Stimulated activated CD8-positive, alpha-beta memory T cell treated with anti-CD3 and anti-CD28 coated beads, Interleukin-4, amount 100 ng/mL, for 48 hours (primary cell): ENCODE measurements around the gene PALD1.
A peak's percentile ranks its signal among the peaks of the same experiment; 100 is the strongest.

ENCODE experiments used
- DNase-seq: peaks from one replicate; pipeline ENCODE4 v3.0.0-alpha.2; 2020

PALD1 gene

DNA sequence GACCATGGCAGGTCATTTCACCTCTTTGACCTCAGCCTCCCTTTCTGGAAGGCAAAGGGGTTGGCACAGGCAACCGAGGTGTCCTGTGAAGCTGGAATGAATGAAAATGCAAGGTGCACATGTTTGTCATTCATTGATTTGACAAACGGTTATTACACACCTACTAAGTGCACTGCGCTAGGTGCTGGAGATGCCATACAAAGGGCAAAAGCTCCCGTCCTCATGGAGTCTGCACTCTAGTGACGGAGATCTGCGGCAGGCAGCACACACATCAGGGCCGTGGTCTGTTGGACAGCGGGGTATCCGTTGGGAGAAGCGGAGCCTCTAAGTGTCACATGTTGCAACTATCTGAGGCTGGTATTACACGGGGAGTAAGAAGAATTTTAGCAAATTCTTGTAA lies 79.7 kb downstream of the PALD1 start:
- DNase-seq: no peak

DNA sequence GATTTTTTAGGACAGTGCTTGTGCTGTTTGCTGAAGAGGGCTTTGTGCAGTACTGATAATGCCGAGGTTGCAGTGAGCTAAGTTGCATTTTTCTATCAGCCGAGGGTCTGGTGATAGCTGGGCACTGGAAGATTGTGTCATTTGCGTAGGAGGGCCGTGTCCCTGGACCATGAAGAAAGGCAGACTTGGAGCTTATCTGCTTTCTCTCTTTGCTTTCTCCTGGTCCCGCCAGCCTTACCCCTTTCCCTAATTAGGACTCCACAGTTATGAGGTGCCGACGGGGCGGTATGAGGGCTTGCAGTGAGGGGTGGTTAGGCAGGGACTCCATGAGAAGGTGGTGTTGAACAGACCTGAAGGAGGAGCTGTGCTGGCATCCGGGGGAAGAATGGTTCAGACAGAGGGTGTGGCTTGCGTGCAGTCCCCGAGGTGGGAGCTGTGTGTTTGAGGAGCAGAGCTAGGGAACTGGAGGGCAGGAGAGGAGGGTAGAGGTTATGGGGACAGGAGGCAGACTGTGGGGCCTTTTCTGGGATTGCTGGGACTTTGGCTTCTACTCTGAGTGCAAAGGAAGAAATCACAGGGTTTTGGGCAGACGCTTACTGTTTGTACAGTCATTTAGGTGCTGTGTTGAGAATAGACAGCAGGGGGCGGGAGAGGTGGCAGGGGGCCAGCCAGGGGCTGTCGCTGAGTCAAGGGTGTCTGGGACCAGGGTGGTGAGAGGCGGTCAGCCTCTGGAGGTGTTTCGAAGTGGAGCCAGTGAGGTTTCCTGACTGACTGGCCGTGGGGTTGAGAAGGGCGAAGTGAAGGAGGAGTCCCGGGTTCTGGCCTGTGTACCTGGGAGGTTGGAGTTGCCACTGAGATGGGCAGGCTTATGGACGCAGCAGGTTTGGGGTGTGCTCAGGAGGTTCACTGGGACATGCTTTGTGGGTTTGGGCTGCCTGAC lies 80.6 kb downstream of the PALD1 start:
- peak; percentile 89 for DNase-seq

DNA sequence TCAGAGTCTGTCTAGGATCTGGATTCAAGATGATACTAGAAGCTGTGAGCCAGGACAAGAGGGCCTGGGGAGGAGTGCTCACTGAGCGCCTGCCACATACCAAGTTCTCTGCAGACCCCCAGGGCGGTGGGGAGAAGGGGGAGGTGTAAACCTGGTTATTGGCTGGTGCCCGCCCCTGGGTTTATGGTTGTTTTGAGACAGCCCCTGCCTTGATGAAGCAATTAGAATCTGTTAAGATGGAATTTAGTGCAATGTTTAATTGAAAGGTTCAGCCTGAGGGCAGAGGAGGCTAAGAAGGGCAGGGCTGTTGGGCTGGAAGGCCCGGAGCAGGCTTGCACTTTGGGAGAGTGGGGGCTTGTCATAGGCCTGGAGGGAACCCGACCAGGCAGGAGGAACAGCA lies 81.3 kb downstream of the PALD1 start:
- DNase-seq: no peak

DNA sequence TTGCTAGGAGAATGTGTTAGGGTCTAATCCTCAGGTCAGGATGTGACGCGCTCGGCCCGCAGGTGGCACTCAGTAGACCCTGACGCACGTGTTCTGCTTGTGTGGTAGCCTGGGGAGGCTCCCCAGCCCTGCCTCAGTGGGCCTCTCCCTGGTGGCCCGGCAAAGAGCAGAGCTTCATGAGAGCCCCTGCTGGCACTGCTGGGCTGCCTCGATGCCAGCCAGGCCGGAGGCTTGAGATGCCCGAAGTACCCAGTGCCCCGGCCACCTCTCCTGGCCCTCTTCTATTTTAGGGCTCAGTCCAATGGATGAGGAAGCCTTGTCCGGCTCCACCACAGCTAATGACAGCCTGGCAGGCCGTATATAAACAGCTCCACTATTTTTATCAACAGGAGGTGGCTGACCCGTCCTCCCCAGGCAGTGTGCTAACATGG lies 82.0 kb downstream of the PALD1 start:
- DNase-seq: no peak

DNA sequence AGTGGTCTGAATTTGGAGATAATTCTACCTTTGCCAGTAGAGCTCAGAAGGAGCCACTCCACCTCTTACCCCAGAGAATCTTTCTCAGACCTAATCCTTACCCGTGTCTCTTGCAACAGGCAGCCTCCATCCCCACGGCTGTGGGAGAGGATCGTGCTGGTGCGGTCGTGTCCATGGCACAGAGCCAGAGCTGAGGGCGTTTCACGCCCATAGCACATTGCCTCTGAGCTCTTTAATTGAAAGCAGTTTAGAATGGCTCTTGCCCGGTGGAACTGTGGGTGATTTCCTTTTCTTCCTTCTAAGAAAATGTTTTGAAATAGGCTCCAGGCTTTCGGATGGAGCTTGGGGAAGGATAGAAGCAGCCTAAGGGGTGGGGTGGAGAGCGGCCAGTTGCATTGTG lies 82.5 kb downstream of the PALD1 start:
- DNase-seq: no peak

DNA sequence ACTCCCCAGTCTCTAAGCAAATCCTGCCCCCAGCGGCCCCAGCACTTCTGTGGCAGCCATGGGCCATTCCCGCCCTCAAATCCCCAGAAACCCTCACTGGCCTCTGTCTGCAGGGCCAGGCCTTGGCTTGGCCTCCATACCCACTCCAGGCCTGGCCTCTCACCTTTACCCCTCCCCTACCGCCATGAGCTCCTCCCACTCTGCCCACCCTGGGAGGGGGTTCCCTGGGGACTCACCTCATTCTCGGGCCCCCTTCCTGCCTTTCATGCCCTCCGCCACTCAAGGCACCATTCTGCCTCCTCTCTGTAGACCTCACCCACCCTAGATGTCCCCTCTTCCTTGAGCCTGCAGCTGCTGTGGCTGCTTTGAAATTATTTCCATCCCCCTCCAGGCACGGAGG lies 83.0 kb downstream of the PALD1 start:
- no peak for DNase-seq

DNA sequence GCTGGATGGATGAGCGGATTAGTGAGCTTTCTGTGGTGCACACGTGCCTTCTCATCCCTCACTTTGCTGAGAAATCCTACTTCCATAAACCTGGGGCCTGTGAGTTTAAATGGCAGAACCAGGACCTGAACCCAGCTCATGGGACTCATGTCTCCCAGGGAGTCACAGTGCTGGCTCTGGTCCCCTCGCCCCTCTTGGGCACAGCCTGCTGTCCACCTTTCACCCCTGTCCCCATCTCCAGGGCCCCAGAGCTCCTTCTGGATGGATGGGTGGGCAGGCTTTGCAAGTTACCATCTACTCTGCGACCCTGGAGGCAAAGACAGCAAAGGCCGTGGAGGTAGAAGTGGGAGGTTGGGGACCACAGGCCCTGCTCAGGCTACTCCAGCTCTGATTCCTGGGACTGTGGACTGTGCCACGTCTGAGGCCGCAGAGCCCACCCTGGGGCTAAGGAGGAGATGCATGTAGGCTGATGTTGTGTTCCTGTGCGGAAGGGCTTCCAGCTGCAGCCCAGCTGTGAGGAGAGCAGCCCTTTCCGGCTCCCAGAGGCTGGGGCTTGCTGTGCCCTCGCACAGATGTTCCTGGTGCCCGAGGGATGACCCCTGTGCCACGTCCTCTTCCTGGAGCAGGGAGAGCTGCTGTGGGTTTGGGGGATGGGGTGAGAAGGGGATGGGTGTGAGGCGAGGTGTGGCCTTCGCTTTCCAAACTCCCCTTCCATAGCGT lies 83.6 kb downstream of the PALD1 start:
- DNase-seq: no peak

DNA sequence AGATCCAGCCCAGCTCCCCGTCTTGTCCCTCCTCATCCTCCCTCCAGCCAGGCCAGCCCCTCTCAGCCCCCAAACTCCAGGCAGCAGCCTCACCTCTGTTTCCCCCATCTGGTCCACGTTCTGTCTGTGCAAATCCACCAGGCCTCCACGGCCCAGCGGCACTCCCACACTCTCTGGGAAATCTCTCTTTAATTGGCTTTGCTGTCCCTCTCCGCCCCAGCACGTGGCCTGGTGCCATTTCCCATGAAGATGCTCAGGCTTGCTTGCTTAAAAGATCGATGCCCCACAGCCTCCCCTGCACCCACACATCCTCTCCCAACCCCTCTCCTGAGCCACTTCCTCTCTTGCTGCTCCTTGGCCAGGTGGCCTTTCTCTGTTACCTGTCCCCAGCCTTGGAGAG lies 84.7 kb downstream of the PALD1 start:
- DNase-seq: no peak

DNA sequence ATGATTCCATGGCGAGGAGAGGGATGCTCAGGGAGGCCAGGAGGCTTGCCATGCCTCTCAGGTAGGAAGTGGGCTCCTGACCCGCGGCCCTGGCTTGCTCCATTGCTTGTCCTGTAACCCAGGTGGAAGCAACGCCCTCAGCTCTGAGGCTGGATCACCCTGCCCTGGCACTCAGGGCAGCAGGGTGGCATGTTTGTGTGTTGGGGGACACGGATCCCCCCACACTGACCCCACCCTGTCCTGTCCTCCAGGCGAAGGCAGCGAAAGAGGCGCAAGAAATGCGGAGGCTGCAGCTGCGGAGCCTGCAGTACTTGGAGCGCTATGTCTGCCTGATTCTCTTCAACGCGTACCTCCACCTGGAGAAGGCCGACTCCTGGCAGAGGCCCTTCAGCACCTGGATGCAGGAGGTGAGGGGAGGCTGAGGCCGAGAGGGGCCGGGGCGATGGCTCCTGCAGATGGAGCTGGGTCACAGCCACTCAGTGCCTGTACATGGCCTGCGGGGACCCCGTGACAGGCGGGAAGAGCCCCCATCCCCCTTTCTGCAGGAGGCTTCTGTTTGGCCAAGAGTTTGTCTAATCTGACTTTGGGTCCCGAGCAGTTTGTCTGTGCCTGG lies 85.7 kb downstream of the PALD1 start:
- DNase-seq: no peak

DNA sequence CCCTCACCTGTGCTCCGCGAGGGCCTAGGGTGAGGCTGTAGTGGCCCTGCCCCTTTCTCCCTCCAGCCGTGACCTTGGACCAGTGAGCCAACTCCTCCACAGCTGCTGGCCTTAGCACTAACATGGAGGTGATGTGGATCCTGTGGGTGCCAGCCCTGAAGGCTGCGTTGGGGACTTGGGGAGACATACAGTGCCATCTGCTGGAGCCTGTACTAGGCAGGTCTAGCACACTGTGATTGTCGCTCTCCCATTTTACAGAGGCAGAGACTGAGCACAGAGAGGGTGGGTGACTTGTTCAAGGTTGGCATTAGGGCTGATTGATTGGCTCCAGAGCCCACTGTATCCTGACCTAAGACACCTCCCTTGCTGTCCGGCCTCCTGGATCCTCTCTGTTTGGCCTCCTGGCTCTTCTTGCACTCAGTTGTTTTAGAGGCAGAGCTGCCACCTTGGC lies 86.4 kb downstream of the PALD1 start:
- no peak for DNase-seq

DNA sequence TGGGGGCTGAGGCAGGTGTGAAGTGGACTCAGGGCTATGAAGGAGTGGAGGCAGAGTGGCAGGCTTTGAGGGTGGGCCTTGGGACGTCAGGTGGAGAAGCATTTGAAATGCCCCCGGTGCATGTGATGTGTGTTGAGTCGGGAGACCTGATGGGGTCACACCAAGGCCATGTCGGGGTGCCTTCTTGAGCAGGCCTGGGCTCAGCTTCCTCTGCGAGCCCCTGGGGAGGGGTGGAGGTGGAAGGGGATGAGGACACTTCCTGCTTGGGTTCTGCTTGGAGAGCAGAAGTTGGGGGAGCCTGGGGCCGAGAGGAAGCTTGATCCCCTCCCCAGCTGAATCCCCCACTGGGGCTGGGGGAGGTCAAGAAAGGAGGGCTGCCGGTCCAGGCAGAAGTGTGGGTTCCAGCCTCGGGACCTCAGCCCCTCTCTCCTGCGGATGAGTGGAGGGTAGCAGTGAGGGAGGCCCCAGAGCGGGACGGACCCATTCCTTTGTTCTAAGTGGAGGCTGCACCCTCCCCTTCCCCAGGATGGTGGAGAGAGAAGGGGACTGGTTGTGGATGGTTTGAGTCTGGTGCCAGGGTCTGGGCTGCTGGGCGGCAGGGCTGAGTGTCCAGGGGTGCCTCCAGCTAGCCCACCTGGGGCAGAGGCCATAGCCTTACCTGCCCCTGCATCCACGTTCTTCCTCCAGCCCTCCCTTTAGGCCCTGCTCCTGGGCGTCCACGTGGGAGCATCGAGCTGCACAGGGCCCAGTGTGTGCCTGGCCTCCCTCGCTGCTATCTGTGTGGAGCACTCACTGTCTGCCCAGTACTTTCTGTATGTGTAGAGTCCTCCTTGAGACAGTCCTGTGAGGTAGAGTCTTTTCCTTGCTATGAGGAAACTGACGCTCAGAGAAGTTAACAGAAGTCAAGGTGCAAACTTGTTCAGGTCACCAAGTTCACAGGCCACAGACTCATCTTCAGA lies 87.3 kb downstream of the PALD1 start:
- DNase-seq: no peak

DNA sequence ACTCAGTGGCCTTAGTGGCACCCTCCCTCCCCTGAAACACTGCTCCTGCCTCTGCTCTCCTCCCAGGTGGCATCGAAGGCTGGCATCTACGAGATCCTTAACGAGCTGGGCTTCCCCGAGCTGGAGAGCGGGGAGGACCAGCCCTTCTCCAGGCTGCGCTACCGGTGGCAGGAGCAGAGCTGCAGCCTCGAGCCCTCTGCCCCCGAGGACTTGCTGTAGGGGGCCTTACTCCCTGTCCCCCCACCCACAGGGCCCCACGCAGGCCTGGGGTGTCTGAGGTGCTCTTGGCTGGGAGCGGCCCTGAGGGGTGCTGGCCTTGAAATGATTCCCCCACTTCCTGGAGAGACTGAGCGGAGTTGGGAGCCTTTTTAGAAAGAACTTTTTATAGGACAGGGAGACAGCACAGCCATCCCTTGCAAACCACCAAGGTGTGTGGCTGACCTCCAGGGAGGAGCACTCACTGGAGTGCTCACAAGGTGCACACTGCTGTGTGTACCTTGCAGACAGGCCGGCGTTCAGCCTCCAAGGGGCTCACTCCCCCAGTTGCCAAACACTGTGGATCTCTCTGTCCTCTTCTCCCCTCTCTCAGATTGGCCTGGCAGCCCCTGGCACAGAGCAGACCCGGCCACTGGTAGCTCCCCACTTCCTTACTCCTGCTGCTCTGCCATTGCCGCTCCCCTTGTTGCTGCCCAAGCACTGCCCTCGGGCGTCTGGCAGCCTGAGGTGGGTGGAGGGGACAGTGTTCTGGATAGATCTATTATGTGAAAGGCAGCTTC lies 88.1 kb downstream of the PALD1 start:
- no peak for DNase-seq

DNA sequence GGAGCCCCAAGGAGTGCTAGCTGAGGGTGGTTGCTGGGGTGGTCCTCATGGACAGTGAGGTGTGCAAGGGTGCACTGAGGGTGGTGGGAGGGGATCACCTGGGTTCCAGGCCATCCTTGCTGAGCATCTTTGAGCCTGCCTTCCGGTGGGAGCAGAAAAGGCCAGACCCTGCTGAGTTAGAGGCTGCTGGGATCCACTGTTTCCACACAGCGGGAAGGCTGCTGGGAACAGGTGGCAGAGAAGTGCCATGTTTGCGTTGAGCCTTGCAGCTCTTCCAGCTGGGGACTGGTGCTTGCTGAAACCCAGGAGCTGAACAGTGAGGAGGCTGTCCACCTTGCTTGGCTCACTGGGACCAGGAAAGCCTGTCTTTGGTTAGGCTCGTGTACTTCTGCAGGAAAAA lies 89.0 kb downstream of the PALD1 start:
- DNase-seq: no peak

DNA sequence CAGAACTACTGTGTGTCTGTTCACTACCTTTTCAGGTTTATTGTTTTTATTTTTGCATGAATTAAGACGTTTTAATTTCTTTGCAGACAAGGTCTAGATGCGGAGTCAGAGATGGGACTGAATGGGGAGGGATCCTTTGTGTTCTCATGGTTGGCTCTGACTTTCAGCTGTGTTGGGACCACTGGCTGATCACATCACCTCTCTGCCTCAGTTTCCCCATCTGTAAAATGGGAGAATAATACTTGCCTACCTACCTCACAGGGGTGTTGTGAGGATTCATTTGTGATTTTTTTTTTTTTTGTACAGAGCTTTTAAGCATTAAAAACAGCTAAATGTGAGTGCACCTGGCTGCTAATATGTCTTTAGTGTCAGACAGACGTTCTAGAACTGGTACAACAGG lies 89.5 kb downstream of the PALD1 start:
- DNase-seq: no peak

DNA sequence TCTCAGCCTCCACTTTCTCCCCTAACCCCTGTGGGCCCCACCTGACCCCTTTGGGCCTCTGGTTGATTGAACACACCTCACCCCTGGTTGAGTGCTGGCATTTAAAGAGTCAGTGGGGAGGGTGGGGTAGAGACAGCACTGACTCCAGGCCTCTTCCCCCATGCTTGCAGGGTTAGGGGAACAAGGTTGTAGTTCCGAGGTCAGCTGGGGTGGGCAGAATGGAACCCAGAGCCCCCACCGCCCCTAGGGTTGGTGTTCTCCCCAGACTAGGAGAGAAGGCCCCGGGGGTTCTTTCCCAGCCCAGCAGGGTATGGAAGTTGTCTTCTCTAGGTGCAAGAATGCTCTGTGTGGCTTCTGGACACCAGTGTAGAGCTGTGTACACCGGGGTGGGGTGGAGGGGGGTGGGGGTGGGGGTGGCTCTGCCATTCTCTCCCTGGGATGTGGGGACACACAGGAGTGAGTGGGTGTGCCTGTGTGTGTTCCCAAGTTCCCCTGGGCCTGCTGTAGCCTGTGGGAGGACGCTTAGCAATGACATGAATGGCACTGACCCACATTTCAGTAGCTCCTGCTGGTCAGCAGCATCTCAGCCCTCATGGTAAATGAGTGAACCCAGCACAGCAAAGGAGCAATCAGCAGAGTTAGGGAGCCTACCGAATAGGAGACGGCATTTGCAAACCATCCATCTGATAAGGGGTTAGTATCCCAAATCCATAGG lies 90.4 kb downstream of the PALD1 start:
- no peak for DNase-seq

DNA sequence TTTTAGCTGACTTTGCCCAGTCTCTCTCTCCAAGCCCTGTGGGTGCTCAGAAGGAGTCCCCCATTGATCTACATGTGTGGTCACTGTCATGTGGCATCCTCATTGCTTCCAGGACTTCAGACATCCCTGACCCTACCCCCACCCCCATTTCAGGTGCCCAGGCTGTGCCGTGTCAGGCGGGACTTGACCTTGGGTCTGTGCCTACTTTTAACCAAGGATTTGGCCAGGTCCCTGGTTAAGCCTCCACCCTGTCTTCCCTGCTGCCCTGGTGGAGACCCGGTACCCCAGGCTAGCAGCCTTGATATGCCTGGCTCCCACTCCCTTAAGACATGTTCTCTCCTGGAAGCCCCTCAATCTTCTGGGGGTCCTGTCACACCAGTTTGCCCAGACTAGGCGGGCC lies 92.7 kb downstream of the PALD1 start:
- DNase-seq: no peak

DNA sequence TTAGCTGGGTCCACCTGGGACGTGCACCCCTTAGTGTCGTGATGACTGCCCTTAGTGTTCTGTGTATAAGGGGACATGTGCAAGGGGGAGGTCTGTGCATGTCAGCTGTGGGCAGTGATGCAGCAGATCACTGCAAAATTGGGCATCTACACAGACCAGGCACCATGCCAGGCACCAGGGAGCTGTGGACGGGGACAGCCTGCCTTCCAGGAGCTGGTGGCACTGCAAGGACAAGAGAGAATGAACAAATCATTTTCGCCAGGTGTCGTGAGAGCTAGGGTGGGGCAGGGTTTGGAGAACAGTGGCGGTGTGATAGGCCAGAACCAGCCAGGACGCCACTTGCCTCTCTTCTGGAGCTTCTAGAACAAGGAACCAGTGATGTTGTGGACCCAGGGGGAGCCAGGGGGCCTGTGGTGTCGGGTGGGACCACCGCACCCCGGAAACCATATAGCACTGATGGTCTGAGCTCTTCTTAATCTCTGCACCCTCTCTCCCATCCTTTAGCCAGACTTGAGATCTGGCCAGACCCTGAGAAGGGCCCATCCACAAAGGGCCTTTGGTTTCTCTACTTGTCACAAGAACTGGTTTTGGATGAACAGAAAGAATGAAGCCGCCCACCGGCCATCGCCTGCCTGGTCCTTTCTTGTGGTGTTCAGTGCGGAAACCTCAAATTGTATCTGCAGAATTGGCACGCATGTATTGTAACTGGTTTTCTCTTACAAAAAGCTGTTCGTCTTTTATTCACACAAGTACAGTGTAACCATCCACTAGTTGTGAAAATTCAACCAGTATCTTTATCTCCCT lies 93.3 kb downstream of the PALD1 start:
- DNase-seq: no peak

DNA sequence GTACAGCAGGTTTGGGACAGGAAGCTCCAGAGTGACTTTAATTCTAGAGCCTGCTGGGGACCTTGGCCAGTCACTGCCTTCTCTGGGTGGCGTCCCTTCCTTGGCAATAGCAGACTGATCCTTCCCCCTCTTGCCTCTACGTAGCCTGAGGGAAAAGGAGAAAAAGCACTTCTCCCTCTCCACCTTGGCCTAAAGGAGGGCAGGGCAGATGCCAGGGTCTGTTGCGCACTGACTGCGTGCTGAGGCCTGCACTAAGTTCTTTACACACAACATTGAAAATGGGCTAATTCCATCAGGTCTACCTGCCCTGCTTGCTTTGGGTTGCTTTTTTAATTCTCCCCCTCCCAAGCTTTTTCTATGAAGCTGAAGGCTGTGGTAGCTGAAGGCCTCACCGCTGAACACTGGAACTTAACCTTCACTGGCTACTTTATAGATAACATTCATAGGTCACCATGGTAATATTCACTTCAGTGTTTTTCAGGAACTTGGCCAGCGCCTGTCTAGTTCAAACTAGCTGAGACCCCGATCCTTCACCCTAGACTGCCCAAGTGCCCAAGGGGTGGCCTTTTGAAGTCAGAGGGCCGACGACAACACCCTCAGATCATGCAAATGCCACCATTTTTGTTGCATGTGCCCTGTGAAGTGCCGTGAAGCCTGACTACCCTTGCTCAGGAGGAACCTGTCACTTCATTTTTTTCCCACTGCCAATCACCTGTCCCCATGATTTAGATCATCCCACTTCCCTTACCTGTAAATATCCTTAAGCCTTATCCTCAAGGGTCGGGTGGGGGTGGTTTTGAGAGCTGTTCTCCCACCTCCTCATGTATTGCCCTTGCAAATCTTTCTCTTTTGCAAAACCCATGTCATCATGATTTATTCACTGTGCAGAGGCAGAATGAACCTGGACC lies 95.3 kb downstream of the PALD1 start:
- no peak for DNase-seq

DNA sequence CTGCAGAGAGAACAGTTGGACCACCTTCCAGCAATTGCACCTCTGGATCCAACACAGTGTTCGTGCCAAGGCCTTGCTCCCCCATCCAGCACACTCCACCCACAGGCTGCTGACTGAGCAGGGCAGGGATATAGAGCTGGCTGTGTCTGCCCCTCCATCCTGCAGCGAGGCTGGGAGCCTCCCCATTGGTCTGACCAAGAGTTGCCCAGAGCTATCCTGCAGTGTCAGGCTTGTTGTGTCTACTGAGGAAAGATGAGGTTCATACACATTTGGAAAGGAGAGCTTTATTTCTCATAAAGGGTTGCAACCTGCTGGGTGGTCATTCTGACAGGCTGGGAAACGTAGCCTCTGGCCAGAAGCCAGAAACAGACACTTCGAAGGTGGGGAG lies 96.9 kb downstream of the PALD1 start:
- DNase-seq: no peak
